ENCODE measurements around the gene KIF19. TPM values are rescaled to one million over a fixed set of nuclear protein-coding genes. Genes with fewer than 3 reads are reported as not detected.

Gene KIF19
- total RNA-seq, 2 donors from 2014 or later, result 0.56 to 0.95 TPM

DNA sequence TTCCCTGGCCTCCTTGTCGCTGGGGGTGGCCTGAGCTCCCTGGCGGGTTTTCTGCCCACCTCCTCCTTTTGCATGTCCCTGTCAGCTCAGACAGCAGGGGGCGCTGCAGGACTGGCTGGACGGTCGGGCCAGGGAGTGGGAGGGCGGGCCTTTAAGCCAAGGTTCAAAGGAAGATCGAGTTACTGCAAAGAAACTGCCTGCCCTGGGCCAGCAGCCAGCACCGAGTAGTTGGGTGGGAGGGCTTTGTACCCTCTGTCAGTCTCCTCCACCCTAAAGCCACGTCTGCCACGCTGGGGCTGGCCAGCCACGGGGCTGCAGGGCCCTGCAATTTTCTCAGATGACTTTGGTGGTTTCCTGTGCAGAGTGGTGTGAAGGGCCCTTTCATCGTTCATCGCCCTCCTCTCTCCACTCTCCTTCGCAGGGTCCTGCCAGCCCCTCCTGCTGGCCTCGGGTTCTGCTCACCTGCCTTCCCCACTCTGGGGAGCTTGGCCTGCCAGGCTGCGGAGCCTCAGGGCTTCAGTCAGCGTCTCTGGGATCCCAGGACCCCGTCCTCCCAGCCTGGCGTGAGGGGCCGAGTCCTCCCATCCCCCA is 53.6 kb downstream of the KIF19 start:
- no peaks in the 10 kb centered on the region for H3K9me3 ChIP-seq
- H3K27ac ChIP-seq, result peak overlapping the region; percentile 7 to 53
- ATAC-seq (ENCODE audit: insufficient number of reproducible peaks, low FRiP score, low read depth) (peak; percentile 87), DNase-seq (ENCODE audit: low spot score) (peak; percentile 90)
- no peaks in the 10 kb centered on the region for H3K27me3 ChIP-seq (replicated peaks; ENCODE audit: insufficient read depth)
- H3K4me3 ChIP-seq, result peak overlapping the region; percentile 63
- TF ChIP-seq, protein P1, sequence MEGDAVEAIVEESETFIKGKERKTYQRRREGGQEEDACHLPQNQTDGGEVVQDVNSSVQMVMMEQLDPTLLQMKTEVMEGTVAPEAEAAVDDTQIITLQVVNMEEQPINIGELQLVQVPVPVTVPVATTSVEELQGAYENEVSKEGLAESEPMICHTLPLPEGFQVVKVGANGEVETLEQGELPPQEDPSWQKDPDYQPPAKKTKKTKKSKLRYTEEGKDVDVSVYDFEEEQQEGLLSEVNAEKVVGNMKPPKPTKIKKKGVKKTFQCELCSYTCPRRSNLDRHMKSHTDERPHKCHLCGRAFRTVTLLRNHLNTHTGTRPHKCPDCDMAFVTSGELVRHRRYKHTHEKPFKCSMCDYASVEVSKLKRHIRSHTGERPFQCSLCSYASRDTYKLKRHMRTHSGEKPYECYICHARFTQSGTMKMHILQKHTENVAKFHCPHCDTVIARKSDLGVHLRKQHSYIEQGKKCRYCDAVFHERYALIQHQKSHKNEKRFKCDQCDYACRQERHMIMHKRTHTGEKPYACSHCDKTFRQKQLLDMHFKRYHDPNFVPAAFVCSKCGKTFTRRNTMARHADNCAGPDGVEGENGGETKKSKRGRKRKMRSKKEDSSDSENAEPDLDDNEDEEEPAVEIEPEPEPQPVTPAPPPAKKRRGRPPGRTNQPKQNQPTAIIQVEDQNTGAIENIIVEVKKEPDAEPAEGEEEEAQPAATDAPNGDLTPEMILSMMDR (IDR thresholded peaks at IDR 0.05), result peak; percentile 99
- H3K36me3 ChIP-seq, result no peaks in the 10 kb centered on the region
- H3K4me1 ChIP-seq (ENCODE audit: control insufficient read depth in 1 of 2, low read depth in 2 of 2), result peaks cover 10 to 24% of the 10 kb centered on the region in 2 donors

GRCh38 chr17:74380086-74380958 is 54.3 kb downstream of the KIF19 start:
- Histone ChIP-seq H3K36me3 (no peaks in the 10 kb centered on the region), H3K9me3 (no peaks in the 10 kb centered on the region), H3K27ac (peak overlapping the region; percentile 7 to 53), H3K27me3 (replicated peaks; ENCODE audit: insufficient read depth) (no peaks in the 10 kb centered on the region), H3K4me3 (peak overlapping the region; percentile 63), H3K4me1 (ENCODE audit: control insufficient read depth in 1 of 2, low read depth in 2 of 2) (peaks cover 10 to 24% of the 10 kb centered on the region in 2 donors)
- ATAC-seq (ENCODE audit: insufficient number of reproducible peaks, low FRiP score, low read depth), result no peak
- no peak for DNase-seq (ENCODE audit: low spot score)
- TF ChIP-seq, protein P1 (IDR thresholded peaks at IDR 0.05), result no peak

DNA sequence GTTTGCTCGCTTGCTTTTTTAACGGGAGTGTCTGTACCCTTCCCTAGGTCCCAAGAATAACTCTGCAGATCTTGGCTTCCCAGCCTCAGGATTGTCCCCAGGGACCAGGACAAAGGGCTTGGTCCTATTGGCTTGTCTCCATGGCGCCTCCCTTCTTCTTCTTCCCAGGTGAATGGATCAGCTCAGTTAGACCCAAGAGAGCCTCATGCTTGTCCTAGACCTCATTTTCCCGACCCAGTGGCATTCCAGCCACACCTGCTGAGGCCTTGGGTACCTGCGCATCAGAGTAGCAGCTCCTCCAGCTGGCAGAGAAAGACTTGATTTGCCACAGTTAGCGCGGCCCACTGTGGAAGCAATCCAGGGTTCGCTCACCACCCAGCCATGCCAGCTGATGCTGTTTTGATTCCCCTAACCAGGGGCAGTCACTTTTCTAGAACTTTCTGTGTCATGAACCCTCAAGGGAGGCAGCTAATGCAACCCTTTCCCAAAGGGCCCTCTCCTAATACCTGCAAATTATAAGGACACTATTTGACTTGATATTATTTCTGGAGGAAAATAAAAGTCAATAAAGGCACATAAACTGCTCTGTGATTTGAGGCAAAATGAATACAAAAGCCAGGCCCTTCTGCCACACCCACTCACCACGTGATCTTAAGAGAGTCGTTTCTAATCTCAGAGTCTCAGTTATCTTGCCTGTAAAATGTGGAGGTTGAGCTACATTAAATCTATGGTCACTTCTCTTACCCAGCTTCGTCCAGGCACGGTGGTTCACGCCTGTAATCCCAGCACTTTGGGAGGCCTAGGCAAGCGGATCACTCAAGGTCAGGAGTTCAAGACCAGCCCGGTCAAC is 55.2 kb downstream of the KIF19 start:
- no peaks in the 10 kb centered on the region for H3K36me3 ChIP-seq
- H3K27ac ChIP-seq, result peak overlapping the region; percentile 7 to 53
- no peaks in the 10 kb centered on the region for H3K9me3 ChIP-seq
- no peaks in the 10 kb centered on the region for H3K27me3 ChIP-seq (replicated peaks; ENCODE audit: insufficient read depth)
- peak overlapping the region; percentile 63 for H3K4me3 ChIP-seq
- no peak for ATAC-seq (ENCODE audit: insufficient number of reproducible peaks, low FRiP score, low read depth)
- no peak for DNase-seq (ENCODE audit: low spot score)
- H3K4me1 ChIP-seq (ENCODE audit: control insufficient read depth in 1 of 2, low read depth in 2 of 2), result peaks cover 10 to 24% of the 10 kb centered on the region in 2 donors
- TF ChIP-seq, protein P1 (IDR thresholded peaks at IDR 0.05), result no peak

DNA sequence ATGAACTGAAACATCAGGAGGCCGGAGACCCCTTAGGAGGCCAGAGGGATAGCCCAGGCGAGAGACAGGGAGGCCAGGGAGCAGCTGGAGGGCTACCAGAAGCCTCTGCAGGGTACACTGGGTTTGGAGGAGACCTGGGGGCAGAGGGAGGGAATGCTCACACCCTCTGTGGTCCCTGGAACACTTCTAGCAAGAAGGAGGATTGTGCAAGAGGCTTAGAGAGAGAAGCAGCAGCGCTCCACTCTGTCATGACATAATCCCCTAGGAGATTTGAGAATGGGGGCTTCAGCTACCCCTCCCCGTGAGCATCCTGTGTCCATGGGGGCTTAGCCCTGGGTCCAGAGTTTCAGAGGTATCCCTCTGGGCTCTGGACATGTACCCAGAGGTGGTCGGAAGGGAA is 57.1 kb downstream of the KIF19 start:
- ATAC-seq (ENCODE audit: insufficient number of reproducible peaks, low FRiP score, low read depth), result no peak
- H3K36me3 ChIP-seq, result no peaks in the 10 kb centered on the region
- no peak for DNase-seq (ENCODE audit: low spot score)

More for the DNA sequence above, 57.1 kb downstream of the KIF19 start:
- TF ChIP-seq, protein P1 (IDR thresholded peaks at IDR 0.05), result no peak
- no peak overlapping the region for H3K4me3 ChIP-seq
- H3K9me3 ChIP-seq, result no peaks in the 10 kb centered on the region
- H3K27me3 ChIP-seq (replicated peaks; ENCODE audit: insufficient read depth), result no peaks in the 10 kb centered on the region
- no peak overlapping the region for H3K27ac ChIP-seq
- H3K4me1 ChIP-seq (ENCODE audit: control insufficient read depth in 1 of 2, low read depth in 2 of 2), result peaks cover 10 to 24% of the 10 kb centered on the region in 2 donors

Data from thoracic aorta (tissue), 2 donors.